Fibroblast of peridontal ligament (primary cell): ENCODE results near the gene VEZT.
A peak's percentile ranks its signal among the peaks of the same experiment; 100 is the strongest.

Source experiments
- DNase-seq: peaks from one replicate; pipeline ENCODE4 v3.0.0-alpha.2; 2010; ENCODE audit errors: extremely low read depth

The VEZT gene

GRCh38 chr12:95198914-95199313 is 18.7 kb upstream of the VEZT start:
- no peak for DNase-seq

- peak; percentile 60 for DNase-seq
Measured at GRCh38 chr12:95200128-95200894, 17.3 kb upstream of the VEZT start.

GRCh38 chr12:95201056-95201670 is 16.4 kb upstream of the VEZT start:
- no peak for DNase-seq

GRCh38 chr12:95202691-95203486 is 14.7 kb upstream of the VEZT start:
- DNase-seq: peak; percentile 79

GRCh38 chr12:95203487-95204030 is 14.0 kb upstream of the VEZT start:
- DNase-seq: no peak

- peak; percentile 80 for DNase-seq
Measured at GRCh38 chr12:95204141-95204866, 13.3 kb upstream of the VEZT start.

GRCh38 chr12:95205016-95205624 is 12.5 kb upstream of the VEZT start:
- DNase-seq: no peak

GRCh38 chr12:95205685-95206084 is 11.9 kb upstream of the VEZT start:
- peak; percentile 92 for DNase-seq

- DNase-seq: no peak
Measured at GRCh38 chr12:95206916-95207315, 10.7 kb upstream of the VEZT start.

GRCh38 chr12:95207407-95207806 is 10.2 kb upstream of the VEZT start:
- DNase-seq: no peak

GRCh38 chr12:95208678-95209077 is 8.9 kb upstream of the VEZT start:
- no peak for DNase-seq

GRCh38 chr12:95212586-95212985 is 5.0 kb upstream of the VEZT start:
- no peak for DNase-seq

- DNase-seq: no peak
Measured at GRCh38 chr12:95213119-95213518, 4.5 kb upstream of the VEZT start.

GRCh38 chr12:95213928-95214327 is 3.7 kb upstream of the VEZT start:
- no peak for DNase-seq

- no peak for DNase-seq
Measured at GRCh38 chr12:95214466-95214865, 3.1 kb upstream of the VEZT start.

GRCh38 chr12:95215949-95216348 is 1.7 kb upstream of the VEZT start:
- DNase-seq: peak; percentile 76

GRCh38 chr12:95216711-95217376 is 763 bp upstream of the VEZT start:
- no peak for DNase-seq

GRCh38 chr12:95218150-95219133 is 835 bp downstream of the VEZT start:
- peak; percentile 62 for DNase-seq

- DNase-seq: no peak
Measured at GRCh38 chr12:95220190-95220589, 2.6 kb downstream of the VEZT start.

GRCh38 chr12:95220726-95221125 is 3.1 kb downstream of the VEZT start:
- DNase-seq: no peak
